WTC11 (cell line): ENCODE results near the gene ASCC1. TPM values are rescaled to one million over a fixed set of nuclear protein-coding genes. Genes with fewer than 3 reads are reported as not detected.

Source experiments
- ATAC-seq: fragments of 200-7000 bp; cut with Tn5 transposase; 2 replicates; pipeline ENCODE4 v1.10.0; 2021; ENCODE audit warnings: mild to moderate bottlenecking, moderate library complexity
- CTCF ChIA-PET: fragments of 300-600 bp; sonication (Branson Sonifier 250); formaldehyde crosslinking; loops from one replicate; lab custom pipeline; 2021; ENCODE audit warnings: antibody characterized with exemption; lab: Charles Lee
- POLR2A ChIA-PET: fragments of 350-600 bp; sonication (Branson Sonifier 250); formaldehyde crosslinking; loops from one replicate; lab custom pipeline; 2021; ENCODE audit warnings: antibody characterized with exemption; lab: Charles Lee
- DNase-seq: peaks from one replicate; pipeline ENCODE4 v3.0.0; 2021; ENCODE audit warnings: low spot score
- H3K27ac Mint-ChIP-seq: 2 replicates; pipeline ENCODE4 v1.8.0; 2021; ENCODE audit warnings: mixed read lengths
- H3K27me3 Mint-ChIP-seq: 2 replicates; pipeline ENCODE4 v1.8.0; 2021; ENCODE audit warnings: low read depth, mild to moderate bottlenecking, moderate library complexity, mixed read lengths
- H3K36me3 Mint-ChIP-seq: 2 replicates; pipeline ENCODE4 v1.8.0; 2021; ENCODE audit warnings: mixed read lengths
- H3K4me1 Mint-ChIP-seq: 2 replicates; pipeline ENCODE4 v1.8.0; 2022; ENCODE audit warnings: mixed read lengths
- H3K4me3 Mint-ChIP-seq: 2 replicates; pipeline ENCODE4 v1.8.0; 2021; ENCODE audit warnings: mild to moderate bottlenecking, moderate library complexity, mixed read lengths
- H3K9me3 Mint-ChIP-seq: 2 replicates; pipeline ENCODE4 v1.8.0; 2021; ENCODE audit warnings: mixed read lengths
- CREM ChIP-seq: sonication (generic); formaldehyde crosslinking; IDR thresholded peaks from 2 replicates; pipeline ENCODE4 v1.8.1; 2022; ENCODE audit warnings: mild to moderate bottlenecking, missing genetic modification reagents, moderate library complexity
- EMX1 ChIP-seq: fragments of 250-450 bp; sonication (Bioruptor Pico); IDR thresholded peaks from 2 replicates; pipeline ENCODE4 v1.8.0; 2021; ENCODE audit warnings: mild to moderate bottlenecking
- NFE2L1 ChIP-seq: sonication (generic); formaldehyde crosslinking; IDR thresholded peaks from 2 replicates; pipeline ENCODE4 v1.8.1; 2023; ENCODE audit warnings: missing genetic modification reagents
- NR2C2 ChIP-seq: sonication (generic); formaldehyde crosslinking; IDR thresholded peaks from 2 replicates; pipeline ENCODE4 v1.8.0; 2022; ENCODE audit warnings: mild to moderate bottlenecking, missing genetic modification reagents
- NR3C1 ChIP-seq: sonication (generic); formaldehyde crosslinking; conservative IDR thresholded peaks from 2 replicates; pipeline ENCODE4 v1.8.1; 2023; ENCODE audit warnings: low read depth, mild to moderate bottlenecking, missing genetic modification reagents
- RELA ChIP-seq: sonication (generic); formaldehyde crosslinking; IDR thresholded peaks from 2 replicates; pipeline ENCODE4 v1.8.1; 2022; ENCODE audit warnings: missing genetic modification reagents, mild to moderate bottlenecking, borderline replicate concordance
- SMAD3 ChIP-seq: sonication (generic); formaldehyde crosslinking; IDR thresholded peaks from 2 replicates; pipeline ENCODE4 v1.8.0; 2022; ENCODE audit warnings: missing genetic modification reagents, mild to moderate bottlenecking, borderline replicate concordance
- SMAD4 ChIP-seq: sonication (generic); formaldehyde crosslinking; IDR thresholded peaks from 2 replicates; pipeline ENCODE4 v1.8.0; 2022; ENCODE audit warnings: mild to moderate bottlenecking, missing genetic modification reagents
- TEAD4 ChIP-seq: sonication (generic); formaldehyde crosslinking; IDR thresholded peaks from 2 replicates; pipeline ENCODE4 v1.8.0; 2022; ENCODE audit warnings: mild to moderate bottlenecking, missing genetic modification reagents
- total RNA-seq: library from RNA; stranded (reverse); gene quantifications from 3 replicates; pipeline ENCODE4 v1.2.3, GENCODE V29; 2021
- TF ChIP-seq, protein P1 (sequence below): sonication (generic); formaldehyde crosslinking; IDR thresholded peaks from 2 replicates; pipeline ENCODE4 v1.8.0; 2023; ENCODE audit warnings: missing genetic modification reagents
- TF ChIP-seq, protein P2 (sequence below): sonication (generic); formaldehyde crosslinking; IDR thresholded peaks from 2 replicates; pipeline ENCODE4 v1.8.0; 2023; ENCODE audit warnings: mild to moderate bottlenecking, missing genetic modification reagents
- TF ChIP-seq, protein P3 (sequence below): sonication (generic); formaldehyde crosslinking; IDR thresholded peaks from 2 replicates; pipeline ENCODE4 v1.8.1; 2023; ENCODE audit warnings: mild to moderate bottlenecking, missing genetic modification reagents, moderate library complexity
- TF ChIP-seq, protein P4 (sequence below): fragments of 250-450 bp; sonication (Bioruptor Pico); IDR thresholded peaks from 2 replicates; pipeline ENCODE4 v1.9.0; 2021; ENCODE audit warnings: mild to moderate bottlenecking
- TF ChIP-seq, protein P5 (sequence below): sonication (generic); formaldehyde crosslinking; IDR thresholded peaks from 2 replicates; pipeline ENCODE4 v1.8.1; 2022; ENCODE audit warnings: low read depth, missing genetic modification reagents, borderline replicate concordance
- TF ChIP-seq, protein P6 (sequence below): fragments of 250-450 bp; sonication (Bioruptor Pico); IDR thresholded peaks from 2 replicates; pipeline ENCODE4 v1.9.0; 2021; ENCODE audit warnings: mild to moderate bottlenecking
- TF ChIP-seq, protein P7 (sequence below): sonication (generic); formaldehyde crosslinking; IDR thresholded peaks from 2 replicates; pipeline ENCODE4 v1.8.1; 2022; ENCODE audit warnings: low read depth, mild to moderate bottlenecking, moderate library complexity, missing genetic modification reagents, borderline replicate concordance

The ASCC1 gene
- total RNA-seq, 1 experiment from 2014 or later = 30.4 TPM

DNA sequence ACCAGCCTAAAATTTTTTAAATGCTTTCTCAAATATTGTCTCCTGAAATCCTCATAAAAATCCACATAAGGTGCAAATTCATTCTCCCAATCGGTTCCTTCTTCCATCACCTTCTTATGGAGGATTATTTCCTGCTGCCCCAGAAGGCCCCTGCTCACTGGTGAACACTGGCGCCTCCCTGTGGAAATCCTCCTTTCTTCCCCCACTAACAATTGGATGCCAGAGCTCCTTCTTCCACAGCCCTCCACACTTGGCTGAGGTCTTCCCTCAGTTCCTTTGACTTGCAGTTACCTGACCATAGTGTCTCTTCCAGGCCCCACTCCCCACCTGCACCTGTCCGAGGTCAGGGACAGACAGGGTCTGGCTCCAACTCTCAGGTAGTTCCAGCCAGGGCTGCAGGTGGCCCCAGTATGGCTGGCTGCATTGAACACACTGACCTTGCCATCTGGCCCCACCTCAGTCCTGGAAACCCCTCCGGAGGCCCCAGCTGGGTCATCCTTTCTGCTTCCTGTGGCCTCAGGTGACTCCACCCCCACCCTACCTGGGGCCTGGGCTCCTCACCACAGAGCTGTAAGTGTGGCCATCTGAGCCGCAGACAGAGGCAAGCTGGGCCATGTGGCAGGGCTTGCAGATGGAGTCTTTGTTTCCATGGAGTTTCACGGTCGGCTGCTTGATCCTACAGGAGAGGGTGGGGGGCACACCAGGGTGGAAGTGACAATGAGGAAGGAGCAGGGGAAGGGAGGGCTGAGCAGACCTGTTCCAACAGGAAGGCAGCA lies 146.1 kb downstream of the ASCC1 start:
- ATAC-seq (peak; percentile 49), DNase-seq (peak; percentile 60)
- no peaks in the 10 kb centered on the region for H3K36me3 Mint-ChIP-seq
- CTCF ChIA-PET = interaction anchor here (0.6 to 6.7 kb wide), 25 partner anchors 9 to 267 kb away, joined by 3 to 84 read pairs (median 5); partner anchors contain the start of gene SPOCK2
- POLR2A ChIA-PET = no interaction called here
- 0 out of 2 replicates have a peak, but pooled peaks cover 4% of the 10 kb centered on the region for H3K9me3 Mint-ChIP-seq
- TF ChIP-seq EMX1 (CRISPR knock-in tag) = 0 out of 2 replicates have a peak, but pooled peaks have one; percentile 38
- TF ChIP-seq SMAD4 = no peak
- no peak overlapping the region for H3K27ac Mint-ChIP-seq
- H3K4me3 Mint-ChIP-seq = no peak overlapping the region
- H3K27me3 Mint-ChIP-seq = no peaks in the 10 kb centered on the region
- H3K4me1 Mint-ChIP-seq = peaks cover 5% of the 10 kb centered on the region

DNA sequence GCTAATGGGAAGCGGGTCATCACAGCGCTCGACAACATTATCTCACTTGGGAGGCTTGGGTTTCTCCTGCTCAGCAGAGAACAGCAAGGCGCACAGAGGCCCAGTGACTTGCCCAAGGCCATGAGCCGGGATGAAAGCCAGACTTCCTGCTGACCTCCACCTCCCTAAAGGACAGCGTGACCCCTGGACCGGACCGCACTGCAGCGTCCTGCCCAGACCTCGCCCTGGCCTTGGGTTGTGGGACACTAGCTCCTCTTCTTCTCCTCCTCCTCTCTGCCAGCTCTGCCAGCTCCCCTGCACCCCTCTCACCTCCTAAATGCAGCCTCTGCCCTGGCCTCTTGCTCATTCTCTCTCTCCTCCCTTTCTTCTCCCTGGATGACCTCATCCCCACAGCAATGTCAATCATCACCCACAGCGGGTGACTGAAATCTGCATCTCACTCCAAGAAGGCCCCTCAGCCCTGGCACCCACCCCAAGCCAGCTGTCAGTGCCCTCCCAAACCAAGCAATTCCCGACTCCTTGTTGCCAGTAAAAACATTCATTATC lies 147.1 kb downstream of the ASCC1 start:
- Mint-ChIP-seq H3K4me3 (no peak overlapping the region), H3K36me3 (no peaks in the 10 kb centered on the region), H3K27me3 (no peaks in the 10 kb centered on the region), H3K9me3 (0 out of 2 replicates have a peak, but pooled peaks cover 4% of the 10 kb centered on the region), H3K27ac (no peak overlapping the region), H3K4me1 (peaks cover 5% of the 10 kb centered on the region)
- no peak for DNase-seq
- ATAC-seq = no peak
- POLR2A ChIA-PET = interaction anchor here (0.7 kb wide), 1 partner anchor 192 kb away, joined by 4 read pairs; no protein-coding TSS in a partner anchor
- CTCF ChIA-PET = interaction anchor here (0.6 to 6.7 kb wide), 5 partner anchors 10 to 300 kb away, joined by 4 to 84 read pairs (median 11); no protein-coding TSS in a partner anchor
- TF ChIP-seq, protein P1, sequence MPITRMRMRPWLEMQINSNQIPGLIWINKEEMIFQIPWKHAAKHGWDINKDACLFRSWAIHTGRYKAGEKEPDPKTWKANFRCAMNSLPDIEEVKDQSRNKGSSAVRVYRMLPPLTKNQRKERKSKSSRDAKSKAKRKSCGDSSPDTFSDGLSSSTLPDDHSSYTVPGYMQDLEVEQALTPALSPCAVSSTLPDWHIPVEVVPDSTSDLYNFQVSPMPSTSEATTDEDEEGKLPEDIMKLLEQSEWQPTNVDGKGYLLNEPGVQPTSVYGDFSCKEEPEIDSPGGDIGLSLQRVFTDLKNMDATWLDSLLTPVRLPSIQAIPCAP = no peak
- TF ChIP-seq CREM (CRISPR knock-in tag) (no peak), NR3C1 (CRISPR knock-in tag) (no peak), TEAD4 (CRISPR knock-in tag) (no peak), NR2C2 (no peak), SMAD3 (CRISPR knock-in tag) (no peak), RELA (no peak), NFE2L1 (CRISPR knock-in tag) (no peak)
- TF ChIP-seq, protein P2, sequence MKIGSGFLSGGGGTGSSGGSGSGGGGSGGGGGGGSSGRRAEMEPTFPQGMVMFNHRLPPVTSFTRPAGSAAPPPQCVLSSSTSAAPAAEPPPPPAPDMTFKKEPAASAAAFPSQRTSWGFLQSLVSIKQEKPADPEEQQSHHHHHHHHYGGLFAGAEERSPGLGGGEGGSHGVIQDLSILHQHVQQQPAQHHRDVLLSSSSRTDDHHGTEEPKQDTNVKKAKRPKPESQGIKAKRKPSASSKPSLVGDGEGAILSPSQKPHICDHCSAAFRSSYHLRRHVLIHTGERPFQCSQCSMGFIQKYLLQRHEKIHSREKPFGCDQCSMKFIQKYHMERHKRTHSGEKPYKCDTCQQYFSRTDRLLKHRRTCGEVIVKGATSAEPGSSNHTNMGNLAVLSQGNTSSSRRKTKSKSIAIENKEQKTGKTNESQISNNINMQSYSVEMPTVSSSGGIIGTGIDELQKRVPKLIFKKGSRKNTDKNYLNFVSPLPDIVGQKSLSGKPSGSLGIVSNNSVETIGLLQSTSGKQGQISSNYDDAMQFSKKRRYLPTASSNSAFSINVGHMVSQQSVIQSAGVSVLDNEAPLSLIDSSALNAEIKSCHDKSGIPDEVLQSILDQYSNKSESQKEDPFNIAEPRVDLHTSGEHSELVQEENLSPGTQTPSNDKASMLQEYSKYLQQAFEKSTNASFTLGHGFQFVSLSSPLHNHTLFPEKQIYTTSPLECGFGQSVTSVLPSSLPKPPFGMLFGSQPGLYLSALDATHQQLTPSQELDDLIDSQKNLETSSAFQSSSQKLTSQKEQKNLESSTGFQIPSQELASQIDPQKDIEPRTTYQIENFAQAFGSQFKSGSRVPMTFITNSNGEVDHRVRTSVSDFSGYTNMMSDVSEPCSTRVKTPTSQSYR (CRISPR knock-in tag) = no peak
- TF ChIP-seq, protein P3, sequence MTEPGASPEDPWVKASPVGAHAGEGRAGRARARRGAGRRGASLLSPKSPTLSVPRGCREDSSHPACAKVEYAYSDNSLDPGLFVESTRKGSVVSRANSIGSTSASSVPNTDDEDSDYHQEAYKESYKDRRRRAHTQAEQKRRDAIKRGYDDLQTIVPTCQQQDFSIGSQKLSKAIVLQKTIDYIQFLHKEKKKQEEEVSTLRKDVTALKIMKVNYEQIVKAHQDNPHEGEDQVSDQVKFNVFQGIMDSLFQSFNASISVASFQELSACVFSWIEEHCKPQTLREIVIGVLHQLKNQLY (CRISPR knock-in tag) = no peak
- TF ChIP-seq, protein P4, sequence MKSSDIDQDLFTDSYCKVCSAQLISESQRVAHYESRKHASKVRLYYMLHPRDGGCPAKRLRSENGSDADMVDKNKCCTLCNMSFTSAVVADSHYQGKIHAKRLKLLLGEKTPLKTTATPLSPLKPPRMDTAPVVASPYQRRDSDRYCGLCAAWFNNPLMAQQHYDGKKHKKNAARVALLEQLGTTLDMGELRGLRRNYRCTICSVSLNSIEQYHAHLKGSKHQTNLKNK (CRISPR knock-in tag) = no peak
- TF ChIP-seq, protein P5, sequence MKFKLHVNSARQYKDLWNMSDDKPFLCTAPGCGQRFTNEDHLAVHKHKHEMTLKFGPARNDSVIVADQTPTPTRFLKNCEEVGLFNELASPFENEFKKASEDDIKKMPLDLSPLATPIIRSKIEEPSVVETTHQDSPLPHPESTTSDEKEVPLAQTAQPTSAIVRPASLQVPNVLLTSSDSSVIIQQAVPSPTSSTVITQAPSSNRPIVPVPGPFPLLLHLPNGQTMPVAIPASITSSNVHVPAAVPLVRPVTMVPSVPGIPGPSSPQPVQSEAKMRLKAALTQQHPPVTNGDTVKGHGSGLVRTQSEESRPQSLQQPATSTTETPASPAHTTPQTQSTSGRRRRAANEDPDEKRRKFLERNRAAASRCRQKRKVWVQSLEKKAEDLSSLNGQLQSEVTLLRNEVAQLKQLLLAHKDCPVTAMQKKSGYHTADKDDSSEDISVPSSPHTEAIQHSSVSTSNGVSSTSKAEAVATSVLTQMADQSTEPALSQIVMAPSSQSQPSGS = no peak
- TF ChIP-seq, protein P6, sequence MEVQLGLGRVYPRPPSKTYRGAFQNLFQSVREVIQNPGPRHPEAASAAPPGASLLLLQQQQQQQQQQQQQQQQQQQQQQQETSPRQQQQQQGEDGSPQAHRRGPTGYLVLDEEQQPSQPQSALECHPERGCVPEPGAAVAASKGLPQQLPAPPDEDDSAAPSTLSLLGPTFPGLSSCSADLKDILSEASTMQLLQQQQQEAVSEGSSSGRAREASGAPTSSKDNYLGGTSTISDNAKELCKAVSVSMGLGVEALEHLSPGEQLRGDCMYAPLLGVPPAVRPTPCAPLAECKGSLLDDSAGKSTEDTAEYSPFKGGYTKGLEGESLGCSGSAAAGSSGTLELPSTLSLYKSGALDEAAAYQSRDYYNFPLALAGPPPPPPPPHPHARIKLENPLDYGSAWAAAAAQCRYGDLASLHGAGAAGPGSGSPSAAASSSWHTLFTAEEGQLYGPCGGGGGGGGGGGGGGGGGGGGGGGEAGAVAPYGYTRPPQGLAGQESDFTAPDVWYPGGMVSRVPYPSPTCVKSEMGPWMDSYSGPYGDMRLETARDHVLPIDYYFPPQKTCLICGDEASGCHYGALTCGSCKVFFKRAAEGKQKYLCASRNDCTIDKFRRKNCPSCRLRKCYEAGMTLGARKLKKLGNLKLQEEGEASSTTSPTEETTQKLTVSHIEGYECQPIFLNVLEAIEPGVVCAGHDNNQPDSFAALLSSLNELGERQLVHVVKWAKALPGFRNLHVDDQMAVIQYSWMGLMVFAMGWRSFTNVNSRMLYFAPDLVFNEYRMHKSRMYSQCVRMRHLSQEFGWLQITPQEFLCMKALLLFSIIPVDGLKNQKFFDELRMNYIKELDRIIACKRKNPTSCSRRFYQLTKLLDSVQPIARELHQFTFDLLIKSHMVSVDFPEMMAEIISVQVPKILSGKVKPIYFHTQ (CRISPR knock-in tag) = no peak
- TF ChIP-seq, protein P7, sequence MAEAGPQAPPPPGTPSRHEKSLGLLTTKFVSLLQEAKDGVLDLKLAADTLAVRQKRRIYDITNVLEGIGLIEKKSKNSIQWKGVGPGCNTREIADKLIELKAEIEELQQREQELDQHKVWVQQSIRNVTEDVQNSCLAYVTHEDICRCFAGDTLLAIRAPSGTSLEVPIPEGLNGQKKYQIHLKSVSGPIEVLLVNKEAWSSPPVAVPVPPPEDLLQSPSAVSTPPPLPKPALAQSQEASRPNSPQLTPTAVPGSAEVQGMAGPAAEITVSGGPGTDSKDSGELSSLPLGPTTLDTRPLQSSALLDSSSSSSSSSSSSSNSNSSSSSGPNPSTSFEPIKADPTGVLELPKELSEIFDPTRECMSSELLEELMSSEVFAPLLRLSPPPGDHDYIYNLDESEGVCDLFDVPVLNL = no peak
